Midbrain (tissue), 1 donor: Measurements from ENCODE around the gene PLXNA1.

Source experiments
- DNase-seq: peaks from one replicate; lab custom pipeline; 2025; lab: John Stamatoyannopoulos, UW

Gene PLXNA1

GRCh38 chr3:126967386-126967785 is 15.5 kb upstream of the PLXNA1 start:
- DNase-seq, result no peak

GRCh38 chr3:126968391-126969390 is 14.2 kb upstream of the PLXNA1 start:
- DNase-seq, result no peak

DNA sequence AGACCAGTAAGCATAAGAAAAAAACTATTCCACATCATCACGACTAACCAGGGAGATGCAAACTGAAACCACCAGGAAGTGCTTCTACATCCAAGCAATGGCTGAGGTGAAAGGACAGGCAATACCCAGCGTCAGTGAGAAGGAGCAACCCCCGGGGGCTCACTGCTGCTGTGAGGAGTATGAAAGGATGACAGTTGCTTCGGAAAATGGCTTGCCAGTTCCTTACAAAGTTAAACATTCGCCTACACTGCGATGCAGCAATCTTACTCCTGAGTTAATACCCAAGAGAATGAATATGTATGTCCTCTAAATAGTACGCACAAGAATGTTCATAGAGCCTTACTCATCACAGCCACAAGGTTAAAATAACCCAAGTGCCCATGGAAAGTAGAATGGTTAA is 13.3 kb upstream of the PLXNA1 start:
- DNase-seq, result no peak

GRCh38 chr3:126970101-126970500 is 12.8 kb upstream of the PLXNA1 start:
- DNase-seq, result no peak

- DNase-seq, result no peak
These were observed 12.0 kb upstream of the PLXNA1 start for GRCh38 chr3:126970921-126971320.

- peak; percentile 42 for DNase-seq
These were observed 11.0 kb upstream of the PLXNA1 start for GRCh38 chr3:126971891-126972351.

DNA sequence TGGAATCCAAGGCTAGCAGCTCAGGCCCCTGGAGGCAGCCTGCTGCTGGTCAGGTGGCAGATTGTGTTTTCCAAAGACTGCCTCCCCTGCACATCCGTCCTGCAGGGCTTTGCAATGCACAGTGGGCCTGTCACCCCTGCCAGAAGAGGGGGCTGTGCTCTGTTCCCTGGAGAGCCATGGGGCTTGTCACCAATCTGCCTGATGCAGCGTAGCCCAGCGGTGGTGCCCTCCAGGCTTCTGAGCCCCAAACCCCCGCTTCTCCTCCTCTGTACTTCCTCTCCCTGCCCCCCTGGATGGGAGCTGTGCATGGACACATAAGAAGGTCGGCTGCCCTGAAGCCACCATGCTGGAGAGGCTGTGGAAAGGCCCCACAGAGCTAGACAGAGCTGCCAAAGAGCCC is 10.0 kb upstream of the PLXNA1 start:
- no peak for DNase-seq

DNA sequence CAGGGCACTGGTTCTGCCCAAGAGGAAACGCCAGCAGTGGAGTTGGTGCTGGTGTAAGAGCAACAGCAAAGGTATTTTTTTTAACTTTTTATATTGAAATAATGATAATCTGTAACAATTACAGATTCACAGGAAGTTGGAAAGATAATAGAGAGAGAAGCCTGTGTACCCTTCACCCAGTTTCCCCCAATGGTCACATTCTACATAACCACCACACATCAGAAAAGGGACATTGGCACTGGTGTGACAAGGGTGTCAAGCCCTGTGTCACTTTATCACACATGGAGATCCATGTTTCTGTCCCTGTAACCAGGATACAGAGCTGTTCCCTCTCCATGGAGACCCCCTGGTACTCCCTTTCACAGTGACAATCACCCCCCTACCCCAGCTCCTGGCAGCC is 9.1 kb upstream of the PLXNA1 start:
- DNase-seq, result no peak

DNA sequence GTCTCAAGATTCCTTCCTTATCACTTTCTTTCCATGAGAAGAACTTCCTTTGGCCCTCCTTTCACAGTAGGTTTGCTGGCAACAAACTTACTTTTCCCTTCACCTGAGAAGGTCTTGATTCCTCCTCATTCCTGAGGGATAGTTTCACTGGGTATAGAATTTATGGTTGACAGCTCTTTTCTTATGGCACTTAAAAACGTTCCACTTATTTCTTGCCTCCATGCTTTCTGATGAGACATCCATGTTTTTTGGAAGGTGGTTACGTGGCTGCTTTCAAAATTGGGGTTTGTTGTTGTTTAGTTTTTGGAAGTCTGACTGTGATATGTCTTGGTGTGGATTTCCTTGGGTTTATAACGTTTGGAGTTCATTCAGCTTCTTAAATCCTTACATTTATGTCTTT is 8.2 kb upstream of the PLXNA1 start:
- DNase-seq, result no peak

DNA sequence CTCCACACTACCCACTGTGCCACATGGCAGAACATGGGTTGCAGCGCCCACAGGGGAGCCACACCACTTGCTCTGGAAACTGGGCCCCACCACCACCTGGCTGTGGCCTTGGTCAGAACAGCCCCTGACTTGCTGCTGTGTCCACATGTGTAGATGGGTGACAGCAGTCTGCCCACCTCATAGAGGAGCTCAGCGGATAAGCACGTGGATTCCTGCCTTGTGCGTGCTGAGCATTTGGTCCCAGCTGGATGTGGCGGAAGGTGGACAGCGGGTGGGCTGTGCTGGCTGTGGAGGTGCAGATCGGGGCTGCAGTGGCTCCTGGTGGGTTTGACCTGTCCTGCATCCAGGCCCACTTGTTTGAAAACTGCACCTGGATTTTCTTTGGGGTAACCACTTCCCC is 6.0 kb upstream of the PLXNA1 start:
- no peak for DNase-seq

DNA sequence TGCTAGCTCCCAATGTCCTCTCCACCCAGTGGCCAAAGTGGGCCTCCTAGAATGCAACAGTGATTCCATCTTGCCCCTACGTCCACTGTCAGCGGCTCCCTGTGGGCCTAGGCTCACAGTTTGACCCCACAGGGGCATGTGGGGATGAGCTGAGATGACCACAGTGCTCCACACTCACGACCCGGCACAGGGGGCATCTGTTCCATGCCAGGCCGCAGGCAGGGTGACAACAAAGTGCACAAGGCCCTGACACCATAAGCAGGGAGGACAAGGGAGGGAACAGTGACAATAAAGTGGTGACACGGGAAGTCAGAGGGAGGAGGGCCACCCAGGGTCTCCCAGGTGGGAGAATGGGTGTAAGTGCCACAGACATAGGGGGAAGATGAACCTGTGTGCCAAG is 5.1 kb upstream of the PLXNA1 start:
- DNase-seq, result no peak

DNA sequence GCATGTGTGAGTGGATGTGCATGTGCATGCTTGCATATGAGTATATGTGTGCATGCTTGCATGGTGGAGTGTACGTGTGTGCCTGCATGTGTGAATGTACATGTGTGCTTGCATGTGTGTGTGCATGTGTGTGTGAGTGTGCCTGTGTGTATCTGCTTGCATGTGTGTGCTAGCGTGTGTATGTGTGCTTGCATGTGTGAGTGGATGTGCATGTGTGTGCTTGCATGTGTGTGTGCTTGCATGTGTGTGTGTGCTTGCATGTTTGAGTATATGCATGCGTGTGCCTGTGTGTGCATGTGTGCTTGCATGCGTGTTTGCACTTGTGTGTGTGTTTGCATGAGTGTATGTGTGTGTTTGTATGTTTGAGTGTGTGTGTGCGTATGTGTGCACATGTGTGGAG is 4.6 kb upstream of the PLXNA1 start:
- no peak for DNase-seq

DNA sequence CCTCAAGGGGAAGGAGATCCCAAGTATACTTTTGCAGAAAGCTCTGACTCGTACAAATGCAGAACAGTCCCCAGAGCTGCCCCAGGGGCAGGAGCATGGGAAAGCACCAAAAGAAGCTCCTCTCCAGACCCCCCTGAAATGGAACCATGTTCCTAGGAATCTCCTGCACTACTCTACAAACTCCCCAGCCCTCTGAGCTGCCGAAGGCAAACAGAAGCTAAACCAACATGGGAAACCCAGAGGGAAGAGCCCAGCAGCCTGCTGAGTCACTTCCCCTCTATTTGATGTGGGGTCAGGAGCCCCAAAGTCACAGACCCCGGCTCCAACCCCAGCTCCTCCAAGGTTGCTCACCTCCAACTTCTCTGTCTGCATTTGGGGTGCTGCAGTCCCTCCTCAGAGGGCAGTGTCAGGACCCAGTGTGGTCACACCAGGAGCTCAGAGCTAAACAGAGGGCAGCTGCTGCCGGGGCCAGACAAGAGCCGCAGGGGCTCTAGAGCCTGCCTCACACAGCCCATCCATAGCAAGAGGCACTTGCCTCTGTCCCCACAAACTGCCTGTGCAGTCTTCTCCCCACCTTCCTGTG is 3.8 kb upstream of the PLXNA1 start:
- DNase-seq, result no peak

- no peak for DNase-seq
These were observed 2.6 kb upstream of the PLXNA1 start for GRCh38 chr3:126980266-126980811.

DNA sequence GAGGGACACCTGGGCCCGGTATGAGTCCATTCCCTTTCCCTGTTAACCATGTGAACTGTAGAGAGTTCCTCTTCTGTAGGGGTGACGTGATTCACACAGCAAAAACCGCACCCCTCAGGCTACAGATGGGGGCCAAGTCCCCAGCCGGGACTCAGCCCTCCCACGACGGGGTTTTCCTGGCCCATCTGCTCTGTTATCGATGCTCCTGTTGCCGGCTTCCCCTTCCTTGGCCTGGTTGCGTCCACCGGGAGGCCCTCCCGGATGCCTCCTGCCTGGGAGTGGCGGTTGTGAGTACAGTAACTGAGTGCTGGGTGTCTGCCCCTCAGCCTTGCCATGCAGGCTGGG is 817 bp upstream of the PLXNA1 start:
- DNase-seq, result no peak

DNA sequence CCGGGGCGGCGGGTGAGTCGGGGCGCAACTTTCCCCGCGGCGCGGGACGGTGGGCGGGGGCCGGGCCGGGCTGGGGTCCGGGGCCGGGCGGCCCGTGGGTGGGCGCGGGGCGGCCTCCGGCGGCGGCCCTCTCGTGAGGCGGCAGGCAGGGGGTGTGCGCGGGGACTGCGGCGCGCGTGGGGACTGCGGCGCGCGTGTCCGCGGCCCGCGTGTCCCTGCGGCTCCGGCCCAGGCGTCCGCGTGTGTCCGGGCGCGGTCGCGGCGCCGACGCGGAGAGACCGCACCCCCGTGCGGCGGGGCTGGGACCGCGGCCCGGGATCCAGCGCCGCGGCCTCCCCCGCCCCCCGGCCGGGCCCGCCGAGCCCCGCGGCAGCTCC is 349 bp downstream of the PLXNA1 start:
- no peak for DNase-seq

GRCh38 chr3:126983653-126984390 is 907 bp downstream of the PLXNA1 start:
- DNase-seq, result peak; percentile 7

GRCh38 chr3:126984391-126985131 is 1.6 kb downstream of the PLXNA1 start:
- DNase-seq, result no peak

- no peak for DNase-seq
These were observed 2.4 kb downstream of the PLXNA1 start for GRCh38 chr3:126985132-126985985.

DNA sequence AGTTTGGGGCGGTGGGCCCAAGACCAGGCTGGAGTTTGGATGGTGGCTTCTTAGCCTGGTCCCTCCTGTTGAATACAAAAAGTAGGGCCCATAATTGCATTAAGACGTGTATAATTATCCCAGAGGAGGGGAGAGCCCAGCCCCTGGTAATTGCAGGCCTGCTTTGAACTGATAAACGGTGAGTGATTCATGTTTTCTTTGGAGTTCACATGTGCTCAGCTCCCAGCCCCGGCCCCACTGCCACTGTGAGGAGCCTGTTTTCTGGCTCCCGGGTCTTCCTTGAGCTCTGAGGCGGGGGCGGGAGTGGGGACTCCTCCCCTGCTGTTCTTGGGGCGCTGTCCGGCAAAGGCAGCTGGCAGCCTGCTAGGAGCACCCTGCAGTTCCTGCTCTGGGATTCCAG is 3.1 kb downstream of the PLXNA1 start:
- DNase-seq, result no peak

GRCh38 chr3:126987129-126987528 is 4.2 kb downstream of the PLXNA1 start:
- DNase-seq, result no peak
